SK-N-MC (cell line): ENCODE data around the gene PDE1C.

Experiments
- DNase-seq: peaks from one replicate; pipeline ENCODE4 v3.0.0-alpha.2; 2011; ENCODE audit warnings: low read depth, low spot score
- H3K27ac ChIP-seq: fragments of 200-600 bp; sonication (generic); 2 replicates; pipeline ENCODE4 v1.5.1; 2016; ENCODE audit warnings: mixed run types
- H3K36me3 ChIP-seq: fragments of 200-600 bp; sonication (generic); 2 replicates; pipeline ENCODE4 v1.6.1; 2017; ENCODE audit warnings: antibody characterized with exemption, low read length, mixed read lengths; ENCODE audit not compliant: insufficient read depth
- H3K4me3 ChIP-seq: fragments of 200-600 bp; sonication (generic); 2 replicates; pipeline ENCODE4 v1.5.1; 2016
- H3K9ac ChIP-seq: fragments of 200-600 bp; sonication (generic); 2 replicates; pipeline ENCODE4 v1.8.0; 2017; ENCODE audit warnings: mixed run types, mixed read lengths; ENCODE audit not compliant: insufficient read length
- H3K9me3 ChIP-seq: fragments of 200-600 bp; sonication (generic); 2 replicates; pipeline ENCODE4 v1.6.1; 2017; ENCODE audit warnings: low read depth, mild to moderate bottlenecking, antibody characterized with exemption, low read length, moderate library complexity, mixed read lengths
- EZH2 ChIP-seq: fragments of 200-600 bp; sonication (generic); IDR thresholded peaks from one replicate; pipeline ENCODE4 v1.6.1; 2017; ENCODE audit warnings: antibody characterized with exemption
- FOXP2 ChIP-seq: optimal IDR thresholded peaks from 2 replicates; pipeline ENCODE3; 2011; ENCODE audit warnings: mild to moderate bottlenecking, moderate library complexity; ENCODE audit not compliant: insufficient read depth; ENCODE audit errors: extremely low read length, control extremely low read depth
- POLR2AphosphoS5 ChIP-seq: IDR thresholded peaks from 2 replicates; pipeline ENCODE4 v1.6.1; 2012; ENCODE audit warnings: mild to moderate bottlenecking, low read depth, low read length, borderline replicate concordance

The PDE1C gene

DNA sequence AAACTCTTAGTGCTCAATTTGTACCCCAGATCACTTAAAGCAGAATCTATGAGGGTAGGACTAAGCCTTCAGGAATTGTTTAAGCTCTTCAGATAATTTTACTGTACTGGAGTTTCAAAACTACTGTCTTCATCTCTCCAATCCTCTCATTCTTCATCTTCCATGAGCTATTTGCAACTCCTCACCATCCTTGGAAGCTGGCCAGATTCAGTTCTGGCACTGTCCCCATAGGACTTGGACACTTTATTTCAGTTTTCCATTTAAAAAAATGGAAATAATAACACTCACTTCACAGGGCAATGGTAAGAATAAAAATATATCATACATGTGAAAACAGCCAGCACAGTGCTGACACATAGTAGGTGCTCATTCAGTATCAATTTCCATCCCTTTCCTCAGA, 308.6 kb downstream of the PDE1C start:
- TF ChIP-seq FOXP2, result no peak
- no peak for TF ChIP-seq EZH2
- no peak for TF ChIP-seq POLR2AphosphoS5
- Histone ChIP-seq H3K4me3 (no peak overlapping the region), H3K9ac (no peak overlapping the region), H3K27ac (no peak overlapping the region), H3K36me3 (no peaks in the 10 kb centered on the region), H3K9me3 (no peaks in the 10 kb centered on the region)
- no peak for DNase-seq

DNA sequence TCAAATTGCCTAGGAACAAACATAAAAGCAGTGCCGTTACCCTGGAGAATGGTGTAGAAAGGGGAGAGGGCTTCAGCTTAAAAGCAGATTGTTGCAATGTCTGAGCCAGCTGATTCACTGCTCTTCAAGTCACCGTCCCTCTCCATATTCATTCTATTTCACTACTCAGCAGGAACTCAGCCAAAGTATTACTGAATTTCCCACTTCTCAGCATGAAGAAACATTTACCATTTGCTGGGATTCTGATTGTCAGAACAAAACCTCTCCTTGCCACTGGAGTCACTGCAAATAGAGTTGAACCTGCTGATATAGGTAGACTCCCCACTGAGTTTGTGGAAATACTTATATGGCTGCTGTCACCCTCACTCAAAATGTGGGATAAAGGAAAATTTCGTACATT, 311.5 kb downstream of the PDE1C start:
- Histone ChIP-seq H3K27ac (no peak overlapping the region), H3K4me3 (no peak overlapping the region), H3K36me3 (no peaks in the 10 kb centered on the region), H3K9me3 (no peaks in the 10 kb centered on the region), H3K9ac (no peak overlapping the region)
- no peak for DNase-seq
- TF ChIP-seq FOXP2 (no peak), EZH2 (no peak), POLR2AphosphoS5 (no peak)

DNA sequence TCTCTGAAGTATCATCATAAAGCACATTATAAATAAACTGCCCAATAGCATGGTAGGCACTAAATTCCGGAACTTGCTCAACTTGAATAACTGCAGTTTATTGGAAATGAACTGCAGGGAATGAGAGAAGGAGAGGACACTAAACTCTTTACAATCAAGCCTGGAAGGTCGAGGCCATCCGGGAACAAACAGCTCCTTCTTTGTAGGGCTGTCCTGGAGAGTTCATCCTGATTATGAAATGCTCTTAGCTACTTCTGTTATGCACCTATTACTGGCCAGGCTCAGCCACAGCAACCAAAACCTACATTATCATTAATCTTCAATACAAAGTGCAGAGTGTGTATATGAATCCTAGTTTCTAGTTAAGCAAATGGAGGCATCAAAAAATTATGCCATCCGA, 318.5 kb downstream of the PDE1C start:
- no peaks in the 10 kb centered on the region for H3K36me3 ChIP-seq
- H3K4me3 ChIP-seq, result no peak overlapping the region
- H3K9ac ChIP-seq, result no peak overlapping the region
- TF ChIP-seq POLR2AphosphoS5, result no peak
- TF ChIP-seq FOXP2, result no peak
- no peak for TF ChIP-seq EZH2
- no peaks in the 10 kb centered on the region for H3K9me3 ChIP-seq
- no peak for DNase-seq
- no peak overlapping the region for H3K27ac ChIP-seq

GRCh38 chr7:31748084-31748483, 322.1 kb downstream of the PDE1C start:
- Histone ChIP-seq H3K36me3 (no peaks in the 10 kb centered on the region), H3K4me3 (no peak overlapping the region), H3K9me3 (no peaks in the 10 kb centered on the region), H3K27ac (no peak overlapping the region), H3K9ac (no peak overlapping the region)
- DNase-seq, result no peak
- TF ChIP-seq POLR2AphosphoS5, result no peak
- no peak for TF ChIP-seq FOXP2
- no peak for TF ChIP-seq EZH2

DNA sequence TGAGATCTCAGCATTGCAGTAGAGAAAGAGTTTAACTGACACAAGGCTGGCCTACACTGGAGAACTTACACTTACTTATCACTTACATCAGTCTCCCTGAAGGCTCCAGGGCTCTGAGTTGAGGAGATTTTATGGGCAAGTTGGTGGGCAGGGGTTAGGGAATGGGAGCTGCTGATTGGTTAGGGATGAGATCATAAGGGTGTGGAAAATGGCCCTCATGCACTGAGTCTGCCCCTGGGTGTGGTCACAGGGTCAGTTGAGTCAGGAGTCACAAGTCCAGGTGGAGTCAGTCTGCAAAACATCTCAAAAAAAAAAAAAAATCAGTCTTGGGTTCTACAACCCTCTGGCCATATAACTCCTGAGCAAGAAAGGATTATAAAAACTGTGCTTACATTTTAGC, 322.7 kb downstream of the PDE1C start:
- H3K27ac ChIP-seq, result no peak overlapping the region
- DNase-seq, result no peak
- H3K9ac ChIP-seq, result no peak overlapping the region
- no peak overlapping the region for H3K4me3 ChIP-seq
- H3K9me3 ChIP-seq, result no peaks in the 10 kb centered on the region
- TF ChIP-seq FOXP2 (no peak), POLR2AphosphoS5 (no peak), EZH2 (no peak)
- no peaks in the 10 kb centered on the region for H3K36me3 ChIP-seq

DNA sequence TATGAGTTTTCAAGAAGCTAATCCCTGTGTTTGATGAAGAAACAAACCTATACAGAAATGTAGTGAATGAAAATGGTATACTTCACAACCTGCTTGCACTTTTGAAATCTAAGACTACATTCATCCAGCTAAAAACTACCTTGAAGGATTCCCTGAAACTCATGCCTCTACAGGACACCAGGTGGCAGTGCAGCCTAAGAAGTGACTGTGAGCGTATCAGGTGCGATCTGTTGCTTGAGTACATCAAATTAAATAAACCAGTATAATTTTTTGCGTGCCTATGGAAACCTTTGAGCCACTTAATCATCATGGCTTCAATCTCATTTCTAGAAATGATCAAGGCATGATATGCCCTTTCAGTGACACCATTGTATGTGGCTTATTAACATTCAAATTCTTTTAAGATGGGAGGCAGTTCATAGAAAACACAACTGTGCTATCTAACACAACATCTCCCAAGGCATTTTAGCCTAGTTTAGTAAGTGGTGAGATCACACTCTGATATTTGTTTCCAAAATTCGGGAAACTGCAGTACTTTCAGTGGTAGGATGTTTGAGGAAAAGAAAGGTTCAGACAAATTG, 325.8 kb downstream of the PDE1C start:
- no peak overlapping the region for H3K27ac ChIP-seq
- no peaks in the 10 kb centered on the region for H3K9me3 ChIP-seq
- no peak overlapping the region for H3K4me3 ChIP-seq
- H3K9ac ChIP-seq, result no peak overlapping the region
- TF ChIP-seq EZH2 (no peak), POLR2AphosphoS5 (no peak), FOXP2 (no peak)
- H3K36me3 ChIP-seq, result no peaks in the 10 kb centered on the region
- DNase-seq, result peak; percentile 77

GRCh38 chr7:31741852-31742251, 328.4 kb downstream of the PDE1C start:
- TF ChIP-seq POLR2AphosphoS5 (no peak), FOXP2 (no peak)
- H3K9ac ChIP-seq, result no peak overlapping the region
- DNase-seq, result no peak

DNA sequence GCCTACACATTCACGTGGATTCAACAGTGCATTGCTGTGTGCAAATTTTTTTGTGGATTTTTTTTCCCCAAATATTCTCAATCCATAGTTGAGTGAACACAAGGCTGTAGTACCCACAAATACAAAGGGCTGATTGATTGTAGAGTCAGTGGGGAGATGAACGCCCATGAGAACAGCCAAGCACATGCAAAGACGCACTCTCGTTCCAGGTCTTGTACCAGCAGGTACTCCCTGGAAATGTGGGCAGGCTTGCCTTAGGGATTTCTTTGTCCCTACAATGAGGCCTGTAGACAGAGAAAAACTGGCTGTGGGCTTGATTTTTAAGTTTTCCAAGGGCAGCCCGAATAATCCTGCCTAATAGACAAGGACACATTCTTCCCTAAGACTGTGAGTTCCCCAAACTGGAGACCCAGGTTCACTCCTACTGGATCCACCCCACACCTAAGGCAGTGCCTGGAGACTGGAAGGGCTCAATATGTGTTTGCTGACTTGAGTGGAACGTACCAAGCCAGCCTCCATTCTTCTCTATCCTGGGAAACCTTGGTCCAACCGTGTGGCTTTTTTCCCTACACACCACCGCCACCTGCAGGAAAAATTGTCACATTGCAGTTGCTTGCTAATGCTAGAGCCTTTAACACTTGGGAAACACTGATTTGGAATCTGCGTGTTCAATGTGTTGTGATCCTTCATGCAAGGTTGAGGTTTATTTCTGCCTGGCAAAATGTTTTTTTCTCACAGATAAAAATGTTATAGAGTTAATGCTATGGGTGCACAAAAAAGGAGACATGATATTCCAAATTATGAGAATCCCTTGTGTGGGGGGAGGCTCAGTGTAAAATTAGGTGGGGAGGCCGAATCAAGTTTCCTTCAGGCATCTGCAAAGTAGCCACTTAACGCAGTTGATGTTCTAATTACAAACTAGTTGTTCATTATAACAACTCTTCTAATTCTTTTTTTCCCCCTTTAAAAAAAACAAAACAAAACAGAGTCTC, 333.9 kb downstream of the PDE1C start:
- DNase-seq, result peak; percentile 96
- H3K9ac ChIP-seq, result peak overlapping the region; percentile 54
- no peak overlapping the region for H3K4me3 ChIP-seq
- TF ChIP-seq FOXP2, result no peak
- no peak for TF ChIP-seq EZH2
- TF ChIP-seq POLR2AphosphoS5, result 0 out of 2 replicates have a peak, but pooled peaks have one; percentile 16
- no peaks in the 10 kb centered on the region for H3K9me3 ChIP-seq
- peak overlapping the region; percentile 100 for H3K27ac ChIP-seq
- H3K36me3 ChIP-seq, result no peaks in the 10 kb centered on the region

More at GRCh38 chr7:31741852-31742251, 328.4 kb downstream of the PDE1C start:
- Histone ChIP-seq H3K4me3 (no peak overlapping the region), H3K36me3 (no peaks in the 10 kb centered on the region), H3K27ac (no peak overlapping the region), H3K9me3 (no peaks in the 10 kb centered on the region)

DNA sequence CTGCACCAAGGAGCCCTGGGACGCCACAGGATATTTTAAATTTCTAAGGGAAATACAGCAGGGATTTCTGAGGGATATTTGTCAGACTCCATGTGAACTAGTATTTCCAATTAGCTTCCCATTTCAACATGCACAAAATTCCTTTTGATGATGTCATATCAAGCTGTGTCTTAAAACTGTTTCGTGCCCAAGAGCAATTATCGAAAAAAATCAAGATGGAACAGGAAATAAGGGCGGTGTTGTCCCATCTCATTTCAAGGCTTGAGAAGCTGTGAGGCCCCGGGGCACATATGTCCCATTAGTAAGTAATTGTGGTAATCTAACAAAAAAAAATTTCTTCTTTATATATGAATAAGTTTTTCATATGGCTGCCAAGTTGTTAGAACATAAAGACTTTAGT, 335.8 kb downstream of the PDE1C start:
- DNase-seq, result peak; percentile 98
- H3K36me3 ChIP-seq, result no peaks in the 10 kb centered on the region
- no peaks in the 10 kb centered on the region for H3K9me3 ChIP-seq
- H3K9ac ChIP-seq, result peak overlapping the region; percentile 70
- TF ChIP-seq POLR2AphosphoS5, result peak; percentile 59; the same call in 1 of the 2 replicates
- no peak for TF ChIP-seq EZH2
- TF ChIP-seq FOXP2, result peak; percentile 59
- peak overlapping the region; percentile 100 for H3K27ac ChIP-seq
- peak overlapping the region; percentile 31; the same call in 1 of the 2 replicates for H3K4me3 ChIP-seq
